HG03045 (cell line): Measurements from ENCODE around the gene CAMK1D.
A peak's percentile ranks its signal among the peaks of the same experiment; 100 is the strongest.
"Not testable (repeated sequence)": the region's sequence is repeated elsewhere in the genome, so short reads cannot be mapped to it uniquely, and the experiment has no call there.

Source experiments
- ATAC-seq: cut with Tn5 transposase; IDR thresholded peaks from one replicate; pipeline ENCODE4 v1.9.1; 2021; ENCODE audit warnings: mild to moderate bottlenecking, moderate library complexity; ENCODE audit not compliant: unreplicated experiment

CAMK1D gene

GRCh38 chr10:12348870-12349628 lies at the start of gene CAMK1D:
Gene CAMK1D, plus strand, starts transcription at chr10:12349547.
- peak; percentile 38 for ATAC-seq

GRCh38 chr10:12301036-12301435 lies 48.3 kb upstream of the CAMK1D start:
- not testable (repeated sequence) for ATAC-seq

- no peak for ATAC-seq
These were observed 41.3 kb upstream of the CAMK1D start for GRCh38 chr10:12308057-12308456.

- no peak for ATAC-seq
These were observed 40.5 kb upstream of the CAMK1D start for GRCh38 chr10:12308736-12309375.

- not testable (repeated sequence) for ATAC-seq
These were observed 39.6 kb upstream of the CAMK1D start for GRCh38 chr10:12309783-12310182.

- no peak for ATAC-seq
These were observed 34.5 kb upstream of the CAMK1D start for GRCh38 chr10:12314836-12315235.

GRCh38 chr10:12319076-12319475 lies 30.3 kb upstream of the CAMK1D start:
- ATAC-seq, result no peak

- ATAC-seq, result no peak
These were observed 28.5 kb upstream of the CAMK1D start for GRCh38 chr10:12320892-12321291.

- ATAC-seq, result no peak
These were observed 27.7 kb upstream of the CAMK1D start for GRCh38 chr10:12321641-12322040.

GRCh38 chr10:12322583-12323131 lies 26.7 kb upstream of the CAMK1D start:
- no peak for ATAC-seq

GRCh38 chr10:12324530-12324929 lies 24.8 kb upstream of the CAMK1D start:
- no peak for ATAC-seq

- no peak for ATAC-seq
These were observed 22.3 kb upstream of the CAMK1D start for GRCh38 chr10:12327074-12327473.

GRCh38 chr10:12327476-12327875 lies 21.9 kb upstream of the CAMK1D start:
- ATAC-seq, result no peak

- ATAC-seq, result not testable (repeated sequence)
These were observed 21.0 kb upstream of the CAMK1D start for GRCh38 chr10:12328312-12328711.

GRCh38 chr10:12332572-12333379 lies 16.6 kb upstream of the CAMK1D start:
- no peak for ATAC-seq

GRCh38 chr10:12333380-12334185 lies 15.8 kb upstream of the CAMK1D start:
- peak; percentile 69 for ATAC-seq

- ATAC-seq, result no peak
These were observed 15.2 kb upstream of the CAMK1D start for GRCh38 chr10:12334186-12334530.

GRCh38 chr10:12335169-12335568 lies 14.2 kb upstream of the CAMK1D start:
- not testable (repeated sequence) for ATAC-seq

GRCh38 chr10:12337453-12338372 lies 11.6 kb upstream of the CAMK1D start:
- ATAC-seq, result no peak

- no peak for ATAC-seq
These were observed 10.4 kb upstream of the CAMK1D start for GRCh38 chr10:12338981-12339380.
